MM.1S (cell line): Measurements from ENCODE around the gene SPATS1.

Experiments
- DNase-seq: peaks from one replicate; pipeline ENCODE4 v3.0.0-alpha.2; 2015
- H2AFZ ChIP-seq: fragments of 300-600 bp; sonication (generic); 2 replicates; pipeline ENCODE4 v1.6.0; 2016; ENCODE audit warnings: antibody characterized with exemption, low read length
- H3F3A ChIP-seq: fragments of 300-600 bp; sonication (generic); 2 replicates; pipeline ENCODE4 v1.6.1; 2016; ENCODE audit warnings: mild to moderate bottlenecking, antibody characterized with exemption, low read length, moderate library complexity, mixed read lengths; ENCODE audit not compliant: insufficient read depth
- H3K27ac ChIP-seq: fragments of 300-600 bp; sonication (generic); 2 replicates; pipeline ENCODE4 v1.5.1; 2016; ENCODE audit warnings: mild to moderate bottlenecking, low read length
- H3K27me3 ChIP-seq: fragments of 300-600 bp; sonication (generic); replicated peaks from 2 replicates; pipeline ENCODE4 v1.6.0; 2016; ENCODE audit warnings: low read length; ENCODE audit not compliant: insufficient read depth
- H3K36me3 ChIP-seq: fragments of 300-600 bp; sonication (generic); replicated peaks from 2 replicates; pipeline ENCODE4 v1.6.1; 2016; ENCODE audit warnings: mild to moderate bottlenecking, low read length, mixed read lengths; ENCODE audit not compliant: insufficient read depth
- H3K4me1 ChIP-seq: fragments of 300-600 bp; sonication (generic); 2 replicates; pipeline ENCODE4 v1.6.1; 2016; ENCODE audit warnings: low read length, mixed read lengths
- H3K4me2 ChIP-seq: fragments of 300-600 bp; sonication (generic); 2 replicates; pipeline ENCODE4 v1.6.0; 2016; ENCODE audit warnings: low read depth, low read length
- H3K4me3 ChIP-seq: fragments of 300-600 bp; sonication (generic); 2 replicates; pipeline ENCODE4 v1.5.1; 2016; ENCODE audit warnings: low read length, mixed read lengths
- H3K79me2 ChIP-seq: fragments of 300-600 bp; sonication (generic); 2 replicates; pipeline ENCODE4 v1.6.1; 2016; ENCODE audit warnings: mixed run types, low read length, mixed read lengths
- H3K9ac ChIP-seq: fragments of 300-600 bp; sonication (generic); 2 replicates; pipeline ENCODE4 v1.6.1; 2016; ENCODE audit warnings: low read length, mixed read lengths
- H3K9me2 ChIP-seq: fragments of 300-600 bp; sonication (generic); replicated peaks from 2 replicates; pipeline ENCODE4 v1.6.1; 2016; ENCODE audit warnings: mild to moderate bottlenecking, low read length, mixed read lengths; ENCODE audit not compliant: insufficient read depth
- H3K9me3 ChIP-seq: fragments of 300-600 bp; sonication (generic); replicated peaks from 2 replicates; pipeline ENCODE4 v1.6.1; 2016; ENCODE audit warnings: mild to moderate bottlenecking, low read length, mixed read lengths; ENCODE audit not compliant: insufficient read depth
- H4K20me1 ChIP-seq: fragments of 300-600 bp; sonication (generic); 2 replicates; pipeline ENCODE4 v1.6.1; 2016; ENCODE audit warnings: mild to moderate bottlenecking, low read length, moderate library complexity, mixed read lengths; ENCODE audit not compliant: insufficient read depth
- CTCF ChIP-seq: fragments of 300-600 bp; sonication (generic); IDR thresholded peaks from 2 replicates; pipeline ENCODE4 v1.5.1; 2016; ENCODE audit warnings: antibody characterized with exemption, low read length, mixed read lengths
- EZH2 ChIP-seq: fragments of 300-600 bp; sonication (generic); optimal IDR thresholded peaks from 2 replicates; pipeline ENCODE3; 2017; ENCODE audit warnings: low read depth, mild to moderate bottlenecking, antibody characterized with exemption, low read length, mixed read lengths
- EZH2phosphoT487 ChIP-seq: fragments of 300-600 bp; sonication (generic); IDR thresholded peaks from 2 replicates; pipeline ENCODE4 v1.6.1; 2018; ENCODE audit warnings: antibody characterized with exemption, low read length

SPATS1 gene

GRCh38 chr6:44352259-44352658 lies 9.8 kb downstream of the SPATS1 start:
- no peaks in the 10 kb centered on the region for H3K9me3 ChIP-seq
- no peak for DNase-seq
- H3K27me3 ChIP-seq, result no peaks in the 10 kb centered on the region

GRCh38 chr6:44353336-44353735 lies 10.9 kb downstream of the SPATS1 start:
- H3K9me2 ChIP-seq, result no peaks in the 10 kb centered on the region
- no peaks in the 10 kb centered on the region for H3K27me3 ChIP-seq
- H3K4me2 ChIP-seq, result no peak overlapping the region
- H3K4me1 ChIP-seq, result no peaks in the 10 kb centered on the region
- no peaks in the 10 kb centered on the region for H3F3A ChIP-seq
- no peak for DNase-seq
- no peaks in the 10 kb centered on the region for H3K79me2 ChIP-seq
- H4K20me1 ChIP-seq, result no peaks in the 10 kb centered on the region
- H2AFZ ChIP-seq, result no peak overlapping the region
- H3K9me3 ChIP-seq, result no peaks in the 10 kb centered on the region
- no peak for TF ChIP-seq EZH2
- TF ChIP-seq EZH2phosphoT487, result no peak
- no peak for TF ChIP-seq CTCF
- H3K4me3 ChIP-seq, result no peak overlapping the region
- no peaks in the 10 kb centered on the region for H3K36me3 ChIP-seq
- H3K9ac ChIP-seq, result no peak overlapping the region
- no peak overlapping the region for H3K27ac ChIP-seq

More at GRCh38 chr6:44352259-44352658, 9.8 kb downstream of the SPATS1 start:
- no peaks in the 10 kb centered on the region for H3F3A ChIP-seq
- TF ChIP-seq EZH2 (no peak), EZH2phosphoT487 (no peak), CTCF (no peak)
- H2AFZ ChIP-seq, result no peak overlapping the region
- no peaks in the 10 kb centered on the region for H3K79me2 ChIP-seq
- H3K9me2 ChIP-seq, result no peaks in the 10 kb centered on the region
- no peak overlapping the region for H3K4me3 ChIP-seq
- H3K27ac ChIP-seq, result no peak overlapping the region
- H3K4me2 ChIP-seq, result no peak overlapping the region
- H3K9ac ChIP-seq, result no peak overlapping the region
- H4K20me1 ChIP-seq, result no peaks in the 10 kb centered on the region
- H3K4me1 ChIP-seq, result no peaks in the 10 kb centered on the region
- no peaks in the 10 kb centered on the region for H3K36me3 ChIP-seq

GRCh38 chr6:44355640-44356039 lies 13.2 kb downstream of the SPATS1 start:
- Histone ChIP-seq H2AFZ (no peak overlapping the region), H3K9ac (no peak overlapping the region), H3K9me2 (no peaks in the 10 kb centered on the region), H3K4me2 (no peak overlapping the region), H3K27ac (no peak overlapping the region), H3K79me2 (no peaks in the 10 kb centered on the region), H3K9me3 (no peaks in the 10 kb centered on the region), H3K4me1 (no peaks in the 10 kb centered on the region), H3K4me3 (no peak overlapping the region), H3F3A (no peaks in the 10 kb centered on the region), H3K36me3 (no peaks in the 10 kb centered on the region), H4K20me1 (no peaks in the 10 kb centered on the region), H3K27me3 (no peaks in the 10 kb centered on the region)
- no peak for DNase-seq
- TF ChIP-seq CTCF, result no peak
- no peak for TF ChIP-seq EZH2
- no peak for TF ChIP-seq EZH2phosphoT487
